Measurements from ENCODE around the gene RAPGEF1. TPM values are rescaled to one million over a fixed set of nuclear protein-coding genes. Genes with fewer than 3 reads are reported as not detected.

RAPGEF1 gene
- total and polyA plus RNA-seq, 9 of the 15 experiments (the other 6 are each of a cell fraction or from before 2014, with no cell fraction given): 0.06 to 44.1 (median 19.9) TPM

DNA sequence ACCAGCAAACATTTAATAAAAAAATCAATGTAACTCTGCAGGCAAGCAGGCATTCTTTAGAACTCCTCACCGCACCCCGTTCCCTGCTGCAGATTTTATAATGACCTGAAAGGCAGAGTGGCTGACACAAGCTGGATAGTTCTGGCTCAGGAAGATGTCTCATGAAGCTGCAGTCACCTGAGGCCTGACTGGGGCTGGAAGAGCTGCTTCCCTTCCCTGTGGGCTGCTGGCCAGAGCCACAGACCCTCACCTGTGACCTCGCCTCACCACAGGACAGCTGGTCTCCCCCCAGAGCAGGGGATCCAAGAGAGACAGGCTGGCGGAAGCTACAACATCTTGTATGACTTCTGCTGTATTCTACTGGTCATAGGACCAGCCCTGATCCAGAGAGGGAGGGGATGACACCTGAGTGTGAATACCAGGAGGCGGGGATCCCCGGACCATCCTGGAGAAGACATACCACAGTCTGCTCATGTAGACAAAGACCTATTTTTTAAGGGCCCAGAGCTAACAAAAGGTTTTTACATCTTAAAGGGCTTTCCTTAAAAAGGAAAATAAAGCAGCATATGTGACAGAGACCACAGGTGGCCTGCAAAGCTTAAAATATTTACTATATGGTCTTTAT, 43.9 kb downstream of the RAPGEF1 start (continued):
- TF ChIP-seq ETV6 (IDR thresholded peaks at IDR 0.05; ENCODE audit: borderline replicate concordance in 1 of 2, low read depth in 2 of 2, low read length in 1 of 2) (no peak), ETV6 (CRISPR knock-in tag; IDR thresholded peaks at IDR 0.05; ENCODE audit: borderline replicate concordance) (no peak), KDM5B (IDR thresholded peaks at IDR 0.05; ENCODE audit: insufficient replicate concordance, low read depth, low read length) (no peak), SNIP1 (IDR thresholded peaks at IDR 0.05; ENCODE audit: low read depth) (no peak), ATF1 (CRISPR knock-in tag; IDR thresholded peaks at IDR 0.05) (no peak), ATF1 (tag; IDR thresholded peaks at IDR 0.05) (no peak)
- TF ChIP-seq, protein P1, sequence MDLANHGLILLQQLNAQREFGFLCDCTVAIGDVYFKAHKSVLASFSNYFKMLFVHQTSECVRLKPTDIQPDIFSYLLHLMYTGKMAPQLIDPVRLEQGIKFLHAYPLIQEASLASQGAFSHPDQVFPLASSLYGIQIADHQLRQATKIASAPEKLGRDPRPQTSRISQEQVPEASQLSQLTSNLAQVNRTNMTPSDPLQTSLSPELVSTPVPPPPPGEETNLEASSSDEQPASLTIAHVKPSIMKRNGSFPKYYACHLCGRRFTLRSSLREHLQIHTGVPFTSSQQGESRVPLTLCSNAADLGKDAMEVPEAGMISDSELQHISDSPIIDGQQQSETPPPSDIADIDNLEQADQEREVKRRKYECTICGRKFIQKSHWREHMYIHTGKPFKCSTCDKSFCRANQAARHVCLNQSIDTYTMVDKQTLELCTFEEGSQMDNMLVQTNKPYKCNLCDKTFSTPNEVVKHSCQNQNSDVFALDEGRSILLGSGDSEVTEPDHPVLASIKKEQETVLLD (IDR thresholded peaks at IDR 0.05): no peak

DNA sequence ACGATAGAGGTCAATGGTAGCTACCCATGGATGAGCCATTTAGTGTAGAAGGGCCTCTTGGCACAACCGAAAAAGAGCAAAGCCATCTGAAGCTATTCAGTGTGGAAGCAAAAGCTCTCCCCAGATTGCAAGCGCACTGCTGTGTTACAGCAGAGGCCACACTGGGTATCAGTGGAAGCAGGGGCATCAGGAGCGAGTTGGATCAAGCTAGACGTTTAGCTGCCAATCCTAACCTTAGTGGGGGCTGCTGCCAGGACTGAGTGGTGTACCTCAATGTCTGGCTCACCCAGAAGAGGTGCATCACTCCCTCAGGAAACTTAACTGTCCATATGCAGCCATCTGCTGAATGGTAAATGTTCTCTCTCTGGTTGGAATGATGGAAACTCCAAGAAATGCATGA, 44.5 kb downstream of the RAPGEF1 start:
- Histone ChIP-seq H3K4me2 (ENCODE audit: insufficient read depth, low read length) (no peak overlapping the region), H3K4me3 (no peak overlapping the region), H3K9ac (ENCODE audit: insufficient read depth in 1 of 2, low read depth in 2 of 2, low read length in 2 of 2) (no peak overlapping the region), H3K27me3 (ENCODE audit: control insufficient read depth in 2 of 2, insufficient read depth in 2 of 2, low read length in 2 of 2) (no peaks in the 10 kb centered on the region), H3K36me3 (ENCODE audit: control insufficient read depth, insufficient read depth, low read length) (no peaks in the 10 kb centered on the region), H4K20me1 (replicated peaks; ENCODE audit: control insufficient read depth, insufficient read depth, low read length) (peaks cover 21% of the 10 kb centered on the region), H3K79me2 (ENCODE audit: control insufficient read depth, insufficient read depth, low read length) (peaks cover 7% of the 10 kb centered on the region; the same call in 1 of the 3 replicates), H3K4me1 (replicated peaks in 1 of 2; ENCODE audit: control insufficient read depth in 2 of 2, insufficient read depth in 2 of 2, low read length in 2 of 2) (peaks cover 8 to 17% of the 10 kb centered on the region in 2 experiments), H3K9me3 (replicated peaks; ENCODE audit: control insufficient read depth, insufficient read depth, low read depth, low read length) (no peaks in the 10 kb centered on the region), H3K27ac (ENCODE audit: extremely low read depth, low read depth, low read length) (no peak overlapping the region), H2AFZ (ENCODE audit: low read depth, low read length) (no peak overlapping the region), H3K9me1 (ENCODE audit: control insufficient read depth, insufficient read depth, low read length) (no peaks in the 10 kb centered on the region)
- no peak for TF ChIP-seq ZNF583 (CRISPR knock-in tag; IDR thresholded peaks at IDR 0.05)
- TF ChIP-seq, protein P2, sequence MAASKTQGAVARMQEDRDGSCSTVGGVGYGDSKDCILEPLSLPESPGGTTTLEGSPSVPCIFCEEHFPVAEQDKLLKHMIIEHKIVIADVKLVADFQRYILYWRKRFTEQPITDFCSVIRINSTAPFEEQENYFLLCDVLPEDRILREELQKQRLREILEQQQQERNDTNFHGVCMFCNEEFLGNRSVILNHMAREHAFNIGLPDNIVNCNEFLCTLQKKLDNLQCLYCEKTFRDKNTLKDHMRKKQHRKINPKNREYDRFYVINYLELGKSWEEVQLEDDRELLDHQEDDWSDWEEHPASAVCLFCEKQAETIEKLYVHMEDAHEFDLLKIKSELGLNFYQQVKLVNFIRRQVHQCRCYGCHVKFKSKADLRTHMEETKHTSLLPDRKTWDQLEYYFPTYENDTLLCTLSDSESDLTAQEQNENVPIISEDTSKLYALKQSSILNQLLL (CRISPR knock-in tag; IDR thresholded peaks at IDR 0.05; ENCODE audit: borderline replicate concordance): no peak
- ATAC-seq (no peak), DNase-seq (ENCODE audit: extremely low read depth in 1 of 4, low spot score in 3 of 4) (no peak), FAIRE-seq (no peak)
- intact Hi-C loops (cut with micrococcal nuclease) (no loop called here), in situ Hi-C loops (cut with MboI) (no loop called here)
- no TSS peak for BruUV-seq (replicated peaks)
- ChIA-PET CTCF (ENCODE audit: low intra/inter-chr PET ratio) (no interaction called here), POLR2A (no interaction called here)
- 69% methylated on average over 5 of the region's 5 CpGs for WGBS (ENCODE audit: insufficient coverage, low coverage, missing lambda C conversion rate)
